Measurements from ENCODE around the gene SDK2.

DNA sequence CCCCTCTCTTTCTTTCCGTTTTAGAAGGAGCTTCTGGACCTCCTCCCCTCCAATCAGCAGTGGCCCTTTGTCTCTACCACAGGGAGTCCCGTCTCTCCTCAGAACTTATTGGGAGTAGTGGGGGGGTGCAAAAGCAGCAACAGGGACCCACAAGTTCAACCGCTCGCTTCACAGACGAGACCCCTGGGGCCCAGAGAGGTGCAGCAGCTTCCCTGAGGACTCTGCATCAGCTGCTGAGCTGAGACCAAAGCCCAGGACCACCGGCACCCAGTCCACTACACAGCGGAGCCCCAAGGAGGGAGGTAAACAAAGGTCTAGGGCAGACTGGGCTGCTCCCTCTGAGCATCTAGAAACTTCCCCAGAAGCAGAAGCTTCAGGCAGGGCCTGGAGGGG is 123.9 kb downstream of the SDK2 start:
- TF ChIP-seq, protein P1, sequence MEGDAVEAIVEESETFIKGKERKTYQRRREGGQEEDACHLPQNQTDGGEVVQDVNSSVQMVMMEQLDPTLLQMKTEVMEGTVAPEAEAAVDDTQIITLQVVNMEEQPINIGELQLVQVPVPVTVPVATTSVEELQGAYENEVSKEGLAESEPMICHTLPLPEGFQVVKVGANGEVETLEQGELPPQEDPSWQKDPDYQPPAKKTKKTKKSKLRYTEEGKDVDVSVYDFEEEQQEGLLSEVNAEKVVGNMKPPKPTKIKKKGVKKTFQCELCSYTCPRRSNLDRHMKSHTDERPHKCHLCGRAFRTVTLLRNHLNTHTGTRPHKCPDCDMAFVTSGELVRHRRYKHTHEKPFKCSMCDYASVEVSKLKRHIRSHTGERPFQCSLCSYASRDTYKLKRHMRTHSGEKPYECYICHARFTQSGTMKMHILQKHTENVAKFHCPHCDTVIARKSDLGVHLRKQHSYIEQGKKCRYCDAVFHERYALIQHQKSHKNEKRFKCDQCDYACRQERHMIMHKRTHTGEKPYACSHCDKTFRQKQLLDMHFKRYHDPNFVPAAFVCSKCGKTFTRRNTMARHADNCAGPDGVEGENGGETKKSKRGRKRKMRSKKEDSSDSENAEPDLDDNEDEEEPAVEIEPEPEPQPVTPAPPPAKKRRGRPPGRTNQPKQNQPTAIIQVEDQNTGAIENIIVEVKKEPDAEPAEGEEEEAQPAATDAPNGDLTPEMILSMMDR (IDR thresholded peaks at IDR 0.05; ENCODE audit: low read length), result no peak
- TF ChIP-seq EZH2 (optimal IDR thresholded peaks at IDR 0.05; ENCODE audit: low read depth, low read length) (no peak), EZH2phosphoT487 (IDR thresholded peaks at IDR 0.05; ENCODE audit: low read length) (no peak)

Data from MM.1S (cell line).